Astrocyte (in vitro differentiated cells and primary cell): ENCODE results near the gene METRNL. TPM values are rescaled to one million over a fixed set of nuclear protein-coding genes. Genes with fewer than 3 reads are reported as not detected.
A peak's percentile ranks its signal among the peaks of the same experiment; 100 is the strongest.

Experiments used
- DNase-seq: peaks from one replicate; pipeline ENCODE4 v3.0.0-alpha.2; 2010; ENCODE audit warnings: low read depth
- FAIRE-seq: peaks from 2 replicates; lab custom pipeline; 2011; peaks lifted over from hg19 to GRCh38; lab: Jason Lieb, UNC
- H2AFZ ChIP-seq: 2 replicates; pipeline ENCODE4 v1.6.0; 2012; ENCODE audit warnings: low read depth, low read length, inconsistent platforms
- H3K27ac ChIP-seq: 2 replicates; pipeline ENCODE4 v1.5.1; 2011; ENCODE audit warnings: low read depth, low read length, inconsistent platforms
- H3K27me3 ChIP-seq: 2 replicates; pipeline ENCODE4 v1.6.0; 2011; ENCODE audit warnings: low read length, inconsistent platforms; ENCODE audit not compliant: insufficient read depth
- H3K36me3 ChIP-seq: 2 replicates; pipeline ENCODE4 v1.5.1; 2011; ENCODE audit warnings: low read length, inconsistent platforms; ENCODE audit not compliant: insufficient read depth
- H3K4me1 ChIP-seq: 2 replicates; pipeline ENCODE4 v1.5.1; 2011; ENCODE audit warnings: low read length, inconsistent platforms; ENCODE audit not compliant: insufficient read depth
- H3K4me2 ChIP-seq: 2 replicates; pipeline ENCODE4 v1.6.0; 2012; ENCODE audit warnings: low read length, inconsistent platforms
- H3K4me3 ChIP-seq: 2 replicates; pipeline ENCODE4 v1.5.1; 2011; ENCODE audit warnings: low read depth, mild to moderate bottlenecking, low read length, inconsistent platforms; ENCODE audit not compliant: insufficient read depth
- H3K79me2 ChIP-seq: 2 replicates; pipeline ENCODE4 v1.6.0; 2012; ENCODE audit warnings: mild to moderate bottlenecking, low read length, inconsistent platforms; ENCODE audit not compliant: insufficient read depth
- H3K9ac ChIP-seq: 2 replicates; pipeline ENCODE4 v1.6.0; 2012; ENCODE audit warnings: mild to moderate bottlenecking, low read length, inconsistent platforms
- H3K9me3 ChIP-seq: 2 replicates; pipeline ENCODE4 v1.5.1; 2012; ENCODE audit warnings: low read depth, mild to moderate bottlenecking, low read length, inconsistent platforms; ENCODE audit not compliant: insufficient read depth
- H4K20me1 ChIP-seq: 2 replicates; pipeline ENCODE4 v1.6.0; 2012; ENCODE audit warnings: low read length, inconsistent platforms; ENCODE audit not compliant: insufficient read depth
- H3K27ac Mint-ChIP-seq: one replicate; pipeline ENCODE4 v1.8.0; 2021; ENCODE audit warnings: mild to moderate bottlenecking, mixed read lengths; ENCODE audit not compliant: unreplicated experiment
- H3K27me3 Mint-ChIP-seq: one replicate; pipeline ENCODE4 v1.8.0; 2021; ENCODE audit warnings: low read depth, mixed read lengths; ENCODE audit not compliant: unreplicated experiment
- H3K36me3 Mint-ChIP-seq: one replicate; pipeline ENCODE4 v1.8.0; 2021; ENCODE audit warnings: low read depth, mixed read lengths; ENCODE audit not compliant: unreplicated experiment
- H3K4me1 Mint-ChIP-seq: one replicate; pipeline ENCODE4 v1.8.0; 2021; ENCODE audit warnings: low read depth, mixed read lengths; ENCODE audit not compliant: unreplicated experiment
- H3K4me3 Mint-ChIP-seq: one replicate; pipeline ENCODE4 v1.8.0; 2021; ENCODE audit warnings: mild to moderate bottlenecking, moderate library complexity, mixed read lengths; ENCODE audit not compliant: unreplicated experiment
- H3K9me3 Mint-ChIP-seq: one replicate; pipeline ENCODE4 v1.8.0; 2021; ENCODE audit warnings: mild to moderate bottlenecking, mixed read lengths; ENCODE audit not compliant: unreplicated experiment
- EZH2 ChIP-seq: IDR thresholded peaks from 2 replicates; pipeline ENCODE4 v1.6.1; 2012; ENCODE audit warnings: mild to moderate bottlenecking, low read length, inconsistent platforms; ENCODE audit not compliant: insufficient read depth
- total RNA-seq: library from RNA; stranded (reverse); gene quantifications from 2 replicates; pipeline ENCODE4 v1.2.1, GENCODE V29; 2021
- TF ChIP-seq, protein P1 (sequence below): IDR thresholded peaks from 2 replicates; pipeline ENCODE4 v1.5.1; 2011; ENCODE audit warnings: low read depth, mild to moderate bottlenecking, inconsistent platforms, low read length, moderate library complexity; ENCODE audit not compliant: insufficient read depth

Gene METRNL
- total RNA-seq, 1 donor from 2014 or later = 36.7 TPM

DNA sequence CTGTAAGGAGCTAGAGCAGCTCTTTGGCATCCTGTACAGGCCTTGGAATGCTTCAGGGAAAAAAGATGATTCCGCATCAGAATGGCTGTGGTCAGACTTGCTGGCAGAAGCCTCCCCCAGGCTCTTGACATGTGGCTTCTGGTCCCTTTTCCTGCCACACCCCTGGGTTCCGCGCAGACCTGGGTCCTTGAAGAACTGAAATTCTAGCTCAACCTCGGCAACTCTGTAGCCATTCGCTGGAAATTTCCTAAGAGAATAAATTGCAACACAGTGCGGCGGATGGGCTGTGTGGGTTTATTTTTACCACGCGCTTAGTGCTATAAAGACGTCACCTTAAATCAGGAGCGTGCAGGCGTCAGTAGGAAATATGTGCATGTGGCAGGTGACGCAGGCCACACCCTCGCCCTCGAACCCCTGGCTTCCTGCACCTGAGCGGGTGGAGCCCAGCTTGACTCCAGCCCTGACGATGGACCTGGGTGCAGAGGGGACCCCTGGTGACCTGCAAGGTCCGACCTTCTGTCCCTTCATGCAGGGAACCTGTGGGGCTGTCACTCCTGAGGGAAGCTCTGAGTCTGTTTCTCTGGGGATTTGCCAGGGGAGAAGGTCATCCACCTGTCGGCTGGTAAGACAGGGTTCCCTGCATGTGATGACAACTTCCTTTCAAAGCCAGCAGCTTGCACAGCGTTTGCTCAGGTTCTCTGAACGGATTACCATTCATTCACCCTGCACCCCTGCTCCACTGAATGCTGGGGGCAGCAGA, 46.3 kb downstream of the METRNL start:
- H2AFZ ChIP-seq = no peak overlapping the region

DNA sequence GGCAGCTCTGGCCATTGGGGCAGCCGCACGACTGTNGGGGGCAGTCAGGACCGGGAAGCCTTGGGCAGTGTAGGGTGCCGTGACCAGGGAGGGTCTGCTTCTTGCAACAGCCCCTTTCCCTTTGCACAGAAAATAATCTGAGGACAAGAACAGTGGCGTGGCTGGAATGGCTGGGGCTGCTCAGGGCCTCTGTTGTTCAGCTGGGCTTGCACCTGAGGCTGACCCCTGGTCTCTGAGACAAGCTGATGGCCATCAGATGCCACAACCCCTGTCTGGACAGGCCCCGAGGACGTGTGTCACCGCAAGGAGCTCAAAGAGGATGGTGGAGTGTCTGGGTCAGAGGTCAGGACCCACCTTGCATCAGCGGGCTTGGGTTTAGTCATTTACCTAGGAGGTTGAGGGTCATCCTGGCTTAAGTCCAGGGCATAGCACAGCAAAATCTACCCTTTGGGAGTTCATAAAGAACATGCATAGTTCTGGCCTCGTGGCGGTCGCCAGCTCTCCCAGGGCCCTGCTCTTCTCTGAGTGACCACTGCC, 46.9 kb downstream of the METRNL start:
- H3K4me3 ChIP-seq = no peak overlapping the region
- H4K20me1 ChIP-seq = no peaks in the 10 kb centered on the region
- peaks cover 4% of the 10 kb centered on the region for H3K36me3 Mint-ChIP-seq
- no peaks in the 10 kb centered on the region for H3K9me3 ChIP-seq
- no peak for DNase-seq
- H3K27ac Mint-ChIP-seq = no peak overlapping the region
- H3K36me3 ChIP-seq = no peaks in the 10 kb centered on the region
- no peak for FAIRE-seq
- no peak overlapping the region for H3K27ac ChIP-seq
- H3K27me3 Mint-ChIP-seq = peaks cover 56% of the 10 kb centered on the region
- no peak for TF ChIP-seq EZH2
- TF ChIP-seq, protein P1, sequence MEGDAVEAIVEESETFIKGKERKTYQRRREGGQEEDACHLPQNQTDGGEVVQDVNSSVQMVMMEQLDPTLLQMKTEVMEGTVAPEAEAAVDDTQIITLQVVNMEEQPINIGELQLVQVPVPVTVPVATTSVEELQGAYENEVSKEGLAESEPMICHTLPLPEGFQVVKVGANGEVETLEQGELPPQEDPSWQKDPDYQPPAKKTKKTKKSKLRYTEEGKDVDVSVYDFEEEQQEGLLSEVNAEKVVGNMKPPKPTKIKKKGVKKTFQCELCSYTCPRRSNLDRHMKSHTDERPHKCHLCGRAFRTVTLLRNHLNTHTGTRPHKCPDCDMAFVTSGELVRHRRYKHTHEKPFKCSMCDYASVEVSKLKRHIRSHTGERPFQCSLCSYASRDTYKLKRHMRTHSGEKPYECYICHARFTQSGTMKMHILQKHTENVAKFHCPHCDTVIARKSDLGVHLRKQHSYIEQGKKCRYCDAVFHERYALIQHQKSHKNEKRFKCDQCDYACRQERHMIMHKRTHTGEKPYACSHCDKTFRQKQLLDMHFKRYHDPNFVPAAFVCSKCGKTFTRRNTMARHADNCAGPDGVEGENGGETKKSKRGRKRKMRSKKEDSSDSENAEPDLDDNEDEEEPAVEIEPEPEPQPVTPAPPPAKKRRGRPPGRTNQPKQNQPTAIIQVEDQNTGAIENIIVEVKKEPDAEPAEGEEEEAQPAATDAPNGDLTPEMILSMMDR = no peak
- no peak overlapping the region for H2AFZ ChIP-seq
- H3K9ac ChIP-seq = no peak overlapping the region
- peaks cover 8% of the 10 kb centered on the region for H3K9me3 Mint-ChIP-seq
- no peaks in the 10 kb centered on the region for H3K79me2 ChIP-seq
- no peaks in the 10 kb centered on the region for H3K4me1 Mint-ChIP-seq
- no peak overlapping the region for H3K4me3 Mint-ChIP-seq
- H3K4me2 ChIP-seq = no peak overlapping the region
- H3K27me3 ChIP-seq = peaks cover 16% of the 10 kb centered on the region
- no peaks in the 10 kb centered on the region for H3K4me1 ChIP-seq

More for the DNA sequence above, 46.3 kb downstream of the METRNL start:
- H4K20me1 ChIP-seq = no peaks in the 10 kb centered on the region
- H3K9me3 ChIP-seq = no peaks in the 10 kb centered on the region
- no peaks in the 10 kb centered on the region for H3K36me3 ChIP-seq
- H3K27me3 ChIP-seq = peaks cover 16% of the 10 kb centered on the region
- H3K27me3 Mint-ChIP-seq = peaks cover 55% of the 10 kb centered on the region
- DNase-seq = no peak
- H3K4me1 ChIP-seq = no peaks in the 10 kb centered on the region
- no peaks in the 10 kb centered on the region for H3K4me1 Mint-ChIP-seq
- H3K9me3 Mint-ChIP-seq = peaks cover 8% of the 10 kb centered on the region
- peaks cover 4% of the 10 kb centered on the region for H3K36me3 Mint-ChIP-seq
- H3K4me3 Mint-ChIP-seq = no peak overlapping the region
- H3K27ac ChIP-seq = no peak overlapping the region
- no peak for FAIRE-seq
- H3K27ac Mint-ChIP-seq = peak overlapping the region; percentile 58
- no peak overlapping the region for H3K9ac ChIP-seq
- H3K79me2 ChIP-seq = no peaks in the 10 kb centered on the region
- TF ChIP-seq, protein P1 = no peak
- no peak for TF ChIP-seq EZH2
- H3K4me2 ChIP-seq = no peak overlapping the region
- H3K4me3 ChIP-seq = no peak overlapping the region
